Measurements from ENCODE around the gene GUK1. TPM values are rescaled to one million over a fixed set of nuclear protein-coding genes. Genes with fewer than 3 reads are reported as not detected.

GUK1 gene
- total RNA-seq, 1 donor from 2014 or later = 87.7 TPM

DNA sequence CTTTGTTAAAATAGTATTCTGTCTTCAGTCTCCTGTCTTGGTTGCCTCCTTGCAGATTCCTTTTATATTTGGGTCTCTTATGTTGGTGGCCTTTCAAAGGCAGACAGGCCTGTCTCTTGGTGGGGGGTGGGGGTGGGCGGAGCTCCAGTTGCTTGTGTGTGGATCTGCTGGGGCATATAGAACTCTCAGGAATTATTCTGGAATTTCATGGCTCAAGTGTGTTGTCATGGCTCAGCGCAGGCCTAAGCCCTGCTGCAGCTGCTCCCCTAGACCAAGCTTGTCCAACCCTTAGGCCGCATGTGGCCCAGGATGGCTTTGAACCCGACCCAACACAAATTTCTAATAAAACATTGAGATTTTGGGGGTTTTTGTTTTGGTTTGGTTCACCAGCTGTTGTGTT is 44.9 kb upstream of the GUK1 start:
- no peaks in the 10 kb centered on the region for H3K27me3 ChIP-seq
- Mint-ChIP-seq H3K9me3 (peaks cover 41% of the 10 kb centered on the region), H3K36me3 (peaks cover 65% of the 10 kb centered on the region), H3K27ac (no peak overlapping the region), H3K27me3 (ENCODE audit: insufficient read depth, low read depth) (peaks cover 8% of the 10 kb centered on the region), H3K4me3 (no peak overlapping the region), H3K4me1 (peaks cover 10% of the 10 kb centered on the region)
- no peaks in the 10 kb centered on the region for H3K4me1 ChIP-seq
- H3K36me3 ChIP-seq = no peaks in the 10 kb centered on the region
- no peak overlapping the region for H3K4me3 ChIP-seq
- peaks cover 62% of the 10 kb centered on the region for H4K20me1 ChIP-seq (ENCODE audit: low read depth)
- no peaks in the 10 kb centered on the region for H3K9me3 ChIP-seq (ENCODE audit: low read depth)
- TF ChIP-seq EZH2phosphoT487 (IDR thresholded peaks at IDR 0.05) = no peak
- TF ChIP-seq, protein P1, sequence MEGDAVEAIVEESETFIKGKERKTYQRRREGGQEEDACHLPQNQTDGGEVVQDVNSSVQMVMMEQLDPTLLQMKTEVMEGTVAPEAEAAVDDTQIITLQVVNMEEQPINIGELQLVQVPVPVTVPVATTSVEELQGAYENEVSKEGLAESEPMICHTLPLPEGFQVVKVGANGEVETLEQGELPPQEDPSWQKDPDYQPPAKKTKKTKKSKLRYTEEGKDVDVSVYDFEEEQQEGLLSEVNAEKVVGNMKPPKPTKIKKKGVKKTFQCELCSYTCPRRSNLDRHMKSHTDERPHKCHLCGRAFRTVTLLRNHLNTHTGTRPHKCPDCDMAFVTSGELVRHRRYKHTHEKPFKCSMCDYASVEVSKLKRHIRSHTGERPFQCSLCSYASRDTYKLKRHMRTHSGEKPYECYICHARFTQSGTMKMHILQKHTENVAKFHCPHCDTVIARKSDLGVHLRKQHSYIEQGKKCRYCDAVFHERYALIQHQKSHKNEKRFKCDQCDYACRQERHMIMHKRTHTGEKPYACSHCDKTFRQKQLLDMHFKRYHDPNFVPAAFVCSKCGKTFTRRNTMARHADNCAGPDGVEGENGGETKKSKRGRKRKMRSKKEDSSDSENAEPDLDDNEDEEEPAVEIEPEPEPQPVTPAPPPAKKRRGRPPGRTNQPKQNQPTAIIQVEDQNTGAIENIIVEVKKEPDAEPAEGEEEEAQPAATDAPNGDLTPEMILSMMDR (IDR thresholded peaks at IDR 0.05) = no peak
- no peak for TF ChIP-seq EZH2 (IDR thresholded peaks at IDR 0.05)
- H3F3A ChIP-seq (ENCODE audit: low read depth) = peaks cover 4% of the 10 kb centered on the region
- peaks cover 72% of the 10 kb centered on the region for H3K79me2 ChIP-seq (ENCODE audit: low read depth)
- H2AFZ ChIP-seq (replicated peaks) = no peak overlapping the region
- no peak overlapping the region for H3K4me2 ChIP-seq
- no peak overlapping the region for H3K9ac ChIP-seq
- no peak for DNase-seq (ENCODE audit: low spot score)
- no peak overlapping the region for H3K27ac ChIP-seq

GRCh38 chr1:228095938-228096337 is 44.1 kb upstream of the GUK1 start:
- Mint-ChIP-seq H3K36me3 (peaks cover 62% of the 10 kb centered on the region), H3K4me1 (peaks cover 7% of the 10 kb centered on the region), H3K27ac (peak overlapping the region; percentile 83), H3K4me3 (no peak overlapping the region), H3K27me3 (ENCODE audit: insufficient read depth, low read depth) (peaks cover 8% of the 10 kb centered on the region), H3K9me3 (peaks cover 41% of the 10 kb centered on the region)
- no peak overlapping the region for H3K4me3 ChIP-seq
- TF ChIP-seq EZH2phosphoT487 (IDR thresholded peaks at IDR 0.05) = no peak
- TF ChIP-seq, protein P1 (IDR thresholded peaks at IDR 0.05) = no peak
- TF ChIP-seq EZH2 (IDR thresholded peaks at IDR 0.05) = no peak
- H3K9me3 ChIP-seq (ENCODE audit: low read depth) = no peaks in the 10 kb centered on the region
- H3K79me2 ChIP-seq (ENCODE audit: low read depth) = peaks cover 64% of the 10 kb centered on the region
- no peaks in the 10 kb centered on the region for H3K27me3 ChIP-seq
- peaks cover 59% of the 10 kb centered on the region for H4K20me1 ChIP-seq (ENCODE audit: low read depth)
- DNase-seq (ENCODE audit: low spot score) = no peak
- H2AFZ ChIP-seq (replicated peaks) = no peak overlapping the region
- H3K4me2 ChIP-seq = no peak overlapping the region
- no peaks in the 10 kb centered on the region for H3K4me1 ChIP-seq
- H3K36me3 ChIP-seq = no peaks in the 10 kb centered on the region
- H3F3A ChIP-seq (ENCODE audit: low read depth) = peaks cover 4% of the 10 kb centered on the region
- no peak overlapping the region for H3K9ac ChIP-seq
- no peak overlapping the region for H3K27ac ChIP-seq

GRCh38 chr1:228096416-228097332 is 43.4 kb upstream of the GUK1 start:
- no peak overlapping the region for H3K9ac ChIP-seq
- peaks cover 61% of the 10 kb centered on the region for H3K79me2 ChIP-seq (ENCODE audit: low read depth)
- TF ChIP-seq EZH2 (IDR thresholded peaks at IDR 0.05) = no peak
- TF ChIP-seq, protein P1 (IDR thresholded peaks at IDR 0.05) = no peak
- H3F3A ChIP-seq (ENCODE audit: low read depth) = peaks cover 7% of the 10 kb centered on the region
- H3K4me3 ChIP-seq = no peak overlapping the region
- Mint-ChIP-seq H3K9me3 (peaks cover 34% of the 10 kb centered on the region), H3K36me3 (peaks cover 60% of the 10 kb centered on the region), H3K4me1 (peaks cover 12% of the 10 kb centered on the region), H3K27me3 (ENCODE audit: insufficient read depth, low read depth) (peaks cover 8% of the 10 kb centered on the region), H3K4me3 (no peak overlapping the region), H3K27ac (no peak overlapping the region)
- H2AFZ ChIP-seq (replicated peaks) = no peak overlapping the region
- no peaks in the 10 kb centered on the region for H3K9me3 ChIP-seq (ENCODE audit: low read depth)
- H3K4me2 ChIP-seq = no peak overlapping the region
- no peaks in the 10 kb centered on the region for H3K36me3 ChIP-seq
- no peaks in the 10 kb centered on the region for H3K4me1 ChIP-seq
- peaks cover 59% of the 10 kb centered on the region for H4K20me1 ChIP-seq (ENCODE audit: low read depth)
- no peak overlapping the region for H3K27ac ChIP-seq
- no peaks in the 10 kb centered on the region for H3K27me3 ChIP-seq
- no peak for DNase-seq (ENCODE audit: low spot score)
